Endothelial cell of umbilical vein (primary cell): ENCODE measurements around the gene KLF17. TPM values are rescaled to one million over a fixed set of nuclear protein-coding genes. Genes with fewer than 3 reads are reported as not detected.

Experiments
- BruUV-seq: library from RNA; stranded (reverse); fragments of 400-500 nt; replicated peaks from 2 replicates; lab custom pipeline; 2021; lab: Mats Ljungman, UMichigan
- CTCF ChIA-PET: fragments of 300-600, 350-600 bp; sonication (Branson Sonifier 250); formaldehyde crosslinking; loops from one replicate; lab custom pipeline; 2021; ENCODE audit warnings: antibody characterized with exemption, inconsistent platforms; lab: Charles Lee
- POLR2A ChIA-PET: fragments of 300-600, 350-600 bp; sonication (Branson Sonifier 250); formaldehyde crosslinking; loops from one replicate; lab custom pipeline; 2021; ENCODE audit warnings: antibody characterized with exemption, inconsistent platforms; lab: Charles Lee
- DNase-seq: peaks from one replicate; pipeline ENCODE4 v3.0.0-alpha.2; 2011; ENCODE audit warnings: low read depth, low spot score
- FAIRE-seq: peaks from 2 replicates; lab custom pipeline; 2011; peaks lifted over from hg19 to GRCh38; lab: Jason Lieb, UNC
- H2AFZ ChIP-seq: 2 replicates; pipeline ENCODE4 v1.6.0; 2012; ENCODE audit warnings: low read depth, low read length, control low read depth, inconsistent platforms
- H3K27ac ChIP-seq: 2 replicates; pipeline ENCODE4 v1.5.1; 2011; ENCODE audit warnings: low read depth, mild to moderate bottlenecking, control low read depth, low read length, moderate library complexity; ENCODE audit not compliant: insufficient read depth
- H3K27me3 ChIP-seq, 2 experiments: 2 replicates each; pipeline versions ENCODE4 v1.6.0 to v1.6.1; 2011; ENCODE audit warnings: low read length in 2 of 2, mixed read lengths in 1 of 2; ENCODE audit not compliant: control insufficient read depth in 2 of 2, insufficient read depth in 2 of 2
- H3K36me3 ChIP-seq, 2 experiments: 2 replicates in 1 of 2; 3 replicates in 1 of 2; pipeline ENCODE4 v1.5.1; 2011; ENCODE audit warnings: low read length in 2 of 2, mild to moderate bottlenecking in 1 of 2, moderate library complexity in 1 of 2; ENCODE audit not compliant: control insufficient read depth in 2 of 2, insufficient read depth in 2 of 2; ENCODE audit errors: extremely low read depth in 1 of 2
- H3K4me1 ChIP-seq: 3 replicates; pipeline ENCODE4 v1.5.1; 2011; ENCODE audit warnings: mild to moderate bottlenecking, low read length; ENCODE audit not compliant: control insufficient read depth, insufficient read depth; ENCODE audit errors: extremely low read depth
- H3K4me2 ChIP-seq: 2 replicates; pipeline ENCODE4 v1.6.1; 2011; ENCODE audit warnings: low read length, control low read depth, mixed read lengths; ENCODE audit not compliant: insufficient read depth
- H3K4me3 ChIP-seq, 3 experiments: fragments of 200-600 bp in 1 of 3; sonication (generic), shearing (Covaris generic) in 1 of 3; replicated peaks in 1 of 3; 2 replicates each; pipeline ENCODE4 v1.5.1; 2011 to 2016; ENCODE audit warnings: control low read depth in 3 of 3, low read length in 3 of 3, mild to moderate bottlenecking in 2 of 3, inconsistent platforms in 1 of 3, low read depth in 1 of 3, moderate library complexity in 1 of 3; ENCODE audit not compliant: insufficient read depth in 1 of 3
- H3K79me2 ChIP-seq: 2 replicates; pipeline ENCODE4 v1.6.0; 2012; ENCODE audit warnings: low read length, inconsistent platforms; ENCODE audit not compliant: control insufficient read depth, insufficient read depth
- H3K9ac ChIP-seq: replicated peaks from 2 replicates; pipeline ENCODE3; 2011; ENCODE audit warnings: low read length, control low read depth; ENCODE audit not compliant: insufficient read depth; ENCODE audit errors: extremely low read depth
- H3K9me1 ChIP-seq: replicated peaks from 3 replicates; pipeline ENCODE4 v1.6.0; 2011; ENCODE audit warnings: mild to moderate bottlenecking, low read length; ENCODE audit not compliant: control insufficient read depth, insufficient read depth; ENCODE audit errors: extremely low read depth
- H3K9me3 ChIP-seq: replicated peaks from 2 replicates; pipeline ENCODE4 v1.5.1; 2012; ENCODE audit warnings: low read length, inconsistent platforms; ENCODE audit not compliant: control insufficient read depth, insufficient read depth
- H4K20me1 ChIP-seq: replicated peaks from 2 replicates; pipeline ENCODE3; 2011; ENCODE audit warnings: mild to moderate bottlenecking, low read length; ENCODE audit not compliant: control insufficient read depth, insufficient read depth; ENCODE audit errors: extremely low read depth
- EZH2 ChIP-seq: IDR thresholded peaks from 2 replicates; pipeline ENCODE4 v1.6.1; 2012; ENCODE audit warnings: borderline replicate concordance, low read depth, mild to moderate bottlenecking, moderate library complexity, low read length, inconsistent platforms; ENCODE audit not compliant: severe bottlenecking
- JUN ChIP-seq: IDR thresholded peaks from 2 replicates; pipeline ENCODE4 v1.6.1; 2011; ENCODE audit warnings: borderline replicate concordance, low read depth; ENCODE audit not compliant: insufficient read length, insufficient read depth
- POLR2A ChIP-seq: IDR thresholded peaks from 2 replicates; pipeline ENCODE4 v1.6.1; 2012; ENCODE audit warnings: low read depth, mild to moderate bottlenecking, control low read depth, low read length
- dilution Hi-C: fragments of 300-500 bp; cut with MboI; formaldehyde crosslinking; loops from one replicate; pipeline ENCODE4 v1.15.0; 2019; ENCODE audit warnings: low sequenced_read_pairs; ENCODE audit not compliant: extremely low pct_ligation_motif_present
- intact Hi-C: fragments of 100-400 bp; cut with micrococcal nuclease; formaldehyde crosslinking; loops from one replicate; pipeline ENCODE4 v1.10.0; 2022
- polyA plus RNA-seq, 4 experiments: library from polyadenylated mRNA; depleted of rRNA in 3 of 4; stranded (reverse) in 3 of 4; unstranded in 1 of 4; fragments of >200 nt; gene quantifications; 2 replicates each; pipeline versions ENCODE4 v1.2.1 to v1.2.3, GENCODE V29; 2011 to 2012; ENCODE audit warnings: missing spikeins in 1 of 4
- total RNA-seq: library from RNA; stranded (reverse); gene quantifications from 2 replicates; pipeline ENCODE4 v1.2.3, GENCODE V29; 2021

The KLF17 gene
- total and polyA plus RNA-seq, 2 donors (not counting 3 experiments of a cell fraction or from before 2014, with no cell fraction given) = not detected

DNA sequence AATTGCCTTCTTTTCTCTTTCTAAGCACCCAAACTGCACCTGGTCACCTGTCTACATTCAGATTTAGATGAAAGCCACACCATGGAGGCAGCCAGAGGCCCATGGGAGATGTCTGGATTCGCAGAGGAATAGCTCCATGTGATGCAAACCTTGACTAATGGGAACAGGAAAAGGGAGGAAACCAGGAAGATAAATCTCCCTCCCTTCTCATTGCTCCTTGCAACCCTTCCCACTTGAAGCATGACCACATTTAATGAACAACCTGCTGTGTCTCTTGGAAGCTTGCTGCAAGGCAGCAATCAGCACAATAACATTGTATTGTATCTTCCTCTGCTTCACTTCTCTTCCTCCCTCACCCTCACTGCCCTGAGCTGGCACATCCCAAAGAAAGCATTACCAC, 42.6 kb upstream of the KLF17 start:
- Histone ChIP-seq H3K36me3 (no peaks in the 10 kb centered on the region), H4K20me1 (no peaks in the 10 kb centered on the region), H3K27ac (no peak overlapping the region), H3K79me2 (no peaks in the 10 kb centered on the region), H3K4me1 (no peaks in the 10 kb centered on the region), H3K4me3 (no peak overlapping the region), H3K27me3 (peaks cover 3 to 8% of the 10 kb centered on the region in 2 experiments), H3K9me3 (no peaks in the 10 kb centered on the region), H3K9me1 (no peaks in the 10 kb centered on the region), H3K9ac (no peak overlapping the region), H3K4me2 (no peak overlapping the region), H2AFZ (no peak overlapping the region)
- no peak for FAIRE-seq
- TF ChIP-seq JUN = no peak
- no peak for TF ChIP-seq POLR2A
- TF ChIP-seq EZH2 = no peak
- no TSS peak for BruUV-seq
- intact Hi-C loops = no loop called here
- CTCF ChIA-PET = interaction anchor here (1.0 to 1.2 kb wide), 2 partner anchors 28 to 141 kb away, joined by 3 to 4 read pairs; no protein-coding TSS in a partner anchor
- DNase-seq = no peak
- dilution Hi-C loops = no loop called here
- POLR2A ChIA-PET = no interaction called here

- Histone ChIP-seq H3K79me2 (no peaks in the 10 kb centered on the region), H3K36me3 (no peaks in the 10 kb centered on the region), H3K27ac (no peak overlapping the region), H3K9ac (no peak overlapping the region), H4K20me1 (no peaks in the 10 kb centered on the region), H3K9me3 (no peaks in the 10 kb centered on the region), H3K9me1 (no peaks in the 10 kb centered on the region), H3K4me1 (no peaks in the 10 kb centered on the region), H3K4me2 (no peak overlapping the region), H2AFZ (no peak overlapping the region), H3K27me3 (peaks cover 3 to 8% of the 10 kb centered on the region in 2 experiments), H3K4me3 (no peak overlapping the region)
- intact Hi-C loops = no loop called here
- ChIA-PET CTCF (no interaction called here), POLR2A (no interaction called here)
- FAIRE-seq = no peak
- dilution Hi-C loops = no loop called here
- no peak for TF ChIP-seq EZH2
- no TSS peak for BruUV-seq
- no peak for DNase-seq
Observed at GRCh38 chr1:44077421-44077820, 41.2 kb upstream of the KLF17 start.
